GM12874 (cell line): Measurements from ENCODE around the gene SPTBN4.

ENCODE experiments used
- CTCF ChIP-seq: IDR thresholded peaks from 2 replicates; pipeline ENCODE4 v1.5.1; 2011; ENCODE audit warnings: low read depth, mild to moderate bottlenecking, control low read depth, low read length, moderate library complexity; ENCODE audit not compliant: insufficient read depth

SPTBN4 gene

GRCh38 chr19:40567040-40567749 is 100.4 kb downstream of the SPTBN4 start:
- no peak for TF ChIP-seq CTCF

- TF ChIP-seq CTCF, result no peak
Measured at GRCh38 chr19:40567750-40568494, 101.1 kb downstream of the SPTBN4 start.

- peak; percentile 60 for TF ChIP-seq CTCF
Measured at GRCh38 chr19:40570313-40571004, 103.7 kb downstream of the SPTBN4 start.

GRCh38 chr19:40571005-40571318 is 104.2 kb downstream of the SPTBN4 start:
- TF ChIP-seq CTCF, result no peak

- no peak for TF ChIP-seq CTCF
Measured at GRCh38 chr19:40571831-40572495, 105.2 kb downstream of the SPTBN4 start.

GRCh38 chr19:40575326-40575725 is 108.5 kb downstream of the SPTBN4 start:
- TF ChIP-seq CTCF, result no peak

- TF ChIP-seq CTCF, result no peak
Measured at GRCh38 chr19:40576151-40576584, 109.4 kb downstream of the SPTBN4 start.
